Stimulated activated CD8-positive, alpha-beta memory T cell treated with anti-CD3 and anti-CD28 coated beads, Interleukin-4, amount 100 ng/mL, for 1 hour (primary cell): ENCODE results near the gene ACBD6.
"Not testable (repeated sequence)": the region's sequence is repeated elsewhere in the genome, so short reads cannot be mapped to it uniquely, and the experiment has no call there.

Source experiments
- DNase-seq, 2 donors: peaks; one replicate each; pipeline ENCODE4 v3.0.0-alpha.2; 2020; ENCODE audit warnings: low read depth in 2 of 2, low spot score in 1 of 2

The ACBD6 gene

GRCh38 chr1:180421145-180421544 lies 81.2 kb downstream of the ACBD6 start:
- DNase-seq, result not testable (repeated sequence)

GRCh38 chr1:180415985-180416633 lies 86.3 kb downstream of the ACBD6 start:
- no peak for DNase-seq

- no peak for DNase-seq
Observed at GRCh38 chr1:180415236-180415848, 87.0 kb downstream of the ACBD6 start.

- no peak for DNase-seq
Observed at GRCh38 chr1:180412583-180412982, 89.8 kb downstream of the ACBD6 start.

- not testable (repeated sequence) for DNase-seq
Observed at GRCh38 chr1:180408128-180408527, 94.2 kb downstream of the ACBD6 start.

- no peak for DNase-seq
Observed at GRCh38 chr1:180407051-180407450, 95.3 kb downstream of the ACBD6 start.

- DNase-seq, result no peak
Observed at GRCh38 chr1:180402551-180402950, 99.8 kb downstream of the ACBD6 start.

- no peak for DNase-seq
Observed at GRCh38 chr1:180402001-180402400, 100.4 kb downstream of the ACBD6 start.

GRCh38 chr1:180397175-180397574 lies 105.2 kb downstream of the ACBD6 start:
- no peak for DNase-seq

- no peak for DNase-seq
Observed at GRCh38 chr1:180392427-180393145, 109.8 kb downstream of the ACBD6 start.

- no peak for DNase-seq
Observed at GRCh38 chr1:180392020-180392419, 110.4 kb downstream of the ACBD6 start.

- no peak for DNase-seq
Observed at GRCh38 chr1:180387413-180387812, 115.0 kb downstream of the ACBD6 start.

- DNase-seq, result no peak
Observed at GRCh38 chr1:180386745-180387367, 115.5 kb downstream of the ACBD6 start.

- no peak for DNase-seq
Observed at GRCh38 chr1:180385144-180385543, 117.2 kb downstream of the ACBD6 start.

GRCh38 chr1:180384286-180385005 lies 117.9 kb downstream of the ACBD6 start:
- no peak for DNase-seq

GRCh38 chr1:180382326-180383115 lies 119.9 kb downstream of the ACBD6 start:
- DNase-seq, result no peak

GRCh38 chr1:180381184-180381580 lies 121.2 kb downstream of the ACBD6 start:
- no peak for DNase-seq

GRCh38 chr1:180380259-180381183 lies 121.9 kb downstream of the ACBD6 start:
- DNase-seq, result no peak

- DNase-seq, result no peak
Observed at GRCh38 chr1:180376800-180377199, 125.6 kb downstream of the ACBD6 start.
